Measurements from ENCODE around the gene HOXA9. TPM values are rescaled to one million over a fixed set of nuclear protein-coding genes. Genes with fewer than 3 reads are reported as not detected.

Gene HOXA9
- total and polyA plus RNA-seq, 7 donors, result 13.0 to 35.7 (median 21.6) TPM

DNA sequence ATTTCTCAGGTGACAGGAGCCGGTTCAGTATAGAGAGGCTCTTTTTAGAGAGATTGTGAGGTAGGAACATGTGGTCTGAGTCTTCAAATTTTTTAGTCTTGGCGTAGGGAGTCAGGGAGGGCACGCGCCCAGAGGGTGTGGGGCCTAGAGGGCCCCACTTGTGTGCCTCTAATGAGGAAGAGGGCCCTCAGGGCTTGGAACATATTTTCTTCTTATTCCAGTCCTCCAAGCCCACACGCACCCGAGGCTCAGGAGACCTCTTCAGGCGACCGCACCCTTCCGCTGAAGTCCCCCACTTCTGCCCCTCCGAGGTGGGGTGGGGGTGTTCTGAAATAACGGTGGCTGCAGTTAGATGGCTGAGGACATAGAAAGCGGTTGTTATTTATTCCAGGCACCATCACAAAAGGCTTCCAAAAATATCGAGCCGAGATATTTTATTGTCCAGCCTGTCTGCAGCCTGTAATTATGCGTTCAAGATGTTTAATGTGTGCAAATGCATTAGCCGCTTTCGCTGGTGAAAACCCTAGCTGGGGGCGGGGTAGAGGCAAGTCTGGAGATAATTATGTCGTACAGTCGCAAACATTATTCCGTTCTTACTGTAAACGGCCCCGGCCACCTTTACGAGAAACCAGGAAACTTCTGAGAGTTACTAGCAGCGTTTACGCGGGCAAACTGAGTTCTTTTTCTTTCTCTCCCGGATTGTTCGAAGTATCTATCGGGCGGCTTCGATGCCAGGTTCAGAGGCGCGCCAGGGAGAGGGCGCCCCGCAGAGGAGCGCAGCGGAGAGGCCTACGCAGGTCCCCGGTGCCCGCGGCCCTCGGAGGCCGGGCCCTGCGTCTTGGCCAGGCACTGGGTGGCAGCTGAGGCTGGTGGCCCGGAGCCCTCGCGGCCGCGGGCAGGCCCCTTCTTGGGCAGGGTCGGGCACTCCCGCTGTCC lies 47.4 kb upstream of the HOXA9 start:
- 30 to 68% methylated on average over 52 of the region's 52 CpGs for WGBS, 2 donors
- Histone ChIP-seq H3K27me3 (peaks cover 3 to 66% (median 13%) of the 10 kb centered on the region in 3 donors), H3K4me3 (no peak overlapping the region)

DNA sequence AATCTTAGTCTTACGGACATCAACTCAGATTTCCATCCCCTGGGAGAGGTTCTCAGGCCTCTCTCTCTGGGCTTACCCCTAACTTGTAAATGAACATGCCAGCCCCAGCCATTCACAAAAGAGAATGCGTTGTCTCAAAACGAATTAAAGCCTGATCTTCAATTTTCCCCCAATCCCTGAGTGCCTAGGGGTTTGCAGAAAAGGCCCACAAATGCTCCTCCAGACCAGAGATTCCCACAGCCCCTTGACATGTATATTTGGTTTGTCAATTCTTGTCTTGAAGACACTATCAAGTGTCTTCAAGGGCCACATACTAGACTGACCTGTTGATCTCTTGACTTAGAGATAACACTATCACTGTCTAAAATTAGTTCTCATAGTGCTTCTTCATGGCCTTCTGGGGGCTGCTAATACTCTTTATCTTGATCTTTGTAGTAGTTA lies 46.4 kb upstream of the HOXA9 start:
- 51 to 79% methylated on average over 3 of the region's 3 CpGs for WGBS, 2 donors
- no peak overlapping the region for H3K4me3 ChIP-seq
- H3K27ac ChIP-seq, result no peak overlapping the region
- TF ChIP-seq, protein P1, sequence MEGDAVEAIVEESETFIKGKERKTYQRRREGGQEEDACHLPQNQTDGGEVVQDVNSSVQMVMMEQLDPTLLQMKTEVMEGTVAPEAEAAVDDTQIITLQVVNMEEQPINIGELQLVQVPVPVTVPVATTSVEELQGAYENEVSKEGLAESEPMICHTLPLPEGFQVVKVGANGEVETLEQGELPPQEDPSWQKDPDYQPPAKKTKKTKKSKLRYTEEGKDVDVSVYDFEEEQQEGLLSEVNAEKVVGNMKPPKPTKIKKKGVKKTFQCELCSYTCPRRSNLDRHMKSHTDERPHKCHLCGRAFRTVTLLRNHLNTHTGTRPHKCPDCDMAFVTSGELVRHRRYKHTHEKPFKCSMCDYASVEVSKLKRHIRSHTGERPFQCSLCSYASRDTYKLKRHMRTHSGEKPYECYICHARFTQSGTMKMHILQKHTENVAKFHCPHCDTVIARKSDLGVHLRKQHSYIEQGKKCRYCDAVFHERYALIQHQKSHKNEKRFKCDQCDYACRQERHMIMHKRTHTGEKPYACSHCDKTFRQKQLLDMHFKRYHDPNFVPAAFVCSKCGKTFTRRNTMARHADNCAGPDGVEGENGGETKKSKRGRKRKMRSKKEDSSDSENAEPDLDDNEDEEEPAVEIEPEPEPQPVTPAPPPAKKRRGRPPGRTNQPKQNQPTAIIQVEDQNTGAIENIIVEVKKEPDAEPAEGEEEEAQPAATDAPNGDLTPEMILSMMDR (IDR thresholded peaks at IDR 0.05), result no peak
- TF ChIP-seq POLR2AphosphoS5 (IDR thresholded peaks at IDR 0.05), result peak in 1 of 4 donors; percentile 47
- TF ChIP-seq EP300 (IDR thresholded peaks at IDR 0.05), result no peak
- no peak for TF ChIP-seq POLR2A (IDR thresholded peaks at IDR 0.05)
- H3K4me1 ChIP-seq, result peaks cover 0 to 10% (median 7%) of the 10 kb centered on the region in 4 donors
- H3K9me3 ChIP-seq, result no peaks in the 10 kb centered on the region
- no peaks in the 10 kb centered on the region for H3K36me3 ChIP-seq
- no peak for DNase-seq
- peaks cover 3 to 70% (median 13%) of the 10 kb centered on the region in 3 donors for H3K27me3 ChIP-seq
- intact Hi-C loops (cut with DNase I), result no loop called here

More for the DNA sequence above, 47.4 kb upstream of the HOXA9 start:
- TF ChIP-seq EP300 (IDR thresholded peaks at IDR 0.05), result no peak
- TF ChIP-seq POLR2A (IDR thresholded peaks at IDR 0.05), result no peak
- TF ChIP-seq POLR2AphosphoS5 (IDR thresholded peaks at IDR 0.05), result no peak
- TF ChIP-seq, protein P1 (IDR thresholded peaks at IDR 0.05), result no peak
- no peaks in the 10 kb centered on the region for H3K36me3 ChIP-seq
- DNase-seq, result no peak
- peaks cover 0 to 10% (median 7%) of the 10 kb centered on the region in 4 donors for H3K4me1 ChIP-seq
- intact Hi-C loops (cut with DNase I), result no loop called here
- H3K27ac ChIP-seq, result no peak overlapping the region
- H3K9me3 ChIP-seq, result no peaks in the 10 kb centered on the region

DNA sequence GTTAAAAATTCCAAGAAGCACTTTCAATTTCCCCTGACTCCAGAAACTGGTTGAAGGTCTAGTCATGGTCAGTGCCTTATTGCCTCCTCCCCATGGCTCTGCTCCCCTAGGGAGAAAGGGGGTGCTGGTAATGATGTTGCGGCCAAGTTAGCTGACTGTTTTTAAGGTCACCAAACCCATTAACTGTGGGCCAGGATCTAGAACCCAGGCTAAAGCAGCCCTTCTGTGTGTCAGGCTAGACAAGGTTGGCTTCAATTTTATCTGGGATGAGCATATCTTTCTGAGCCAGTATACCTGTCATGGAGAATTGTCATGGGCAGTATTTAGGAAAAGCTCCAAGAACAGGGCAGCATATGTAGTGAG lies 45.7 kb upstream of the HOXA9 start:
- peaks cover 3 to 74% (median 14%) of the 10 kb centered on the region in 3 donors for H3K27me3 ChIP-seq
- H3K4me3 ChIP-seq, result no peak overlapping the region
- H3K9me3 ChIP-seq, result no peaks in the 10 kb centered on the region
- intact Hi-C loops (cut with DNase I), result no loop called here
- no peaks in the 10 kb centered on the region for H3K36me3 ChIP-seq
- no peak for DNase-seq
- H3K4me1 ChIP-seq, result peaks cover 0 to 10% (median 7%) of the 10 kb centered on the region in 4 donors
- TF ChIP-seq POLR2A (IDR thresholded peaks at IDR 0.05) (no peak), POLR2AphosphoS5 (IDR thresholded peaks at IDR 0.05) (no peak), EP300 (IDR thresholded peaks at IDR 0.05) (no peak)
- TF ChIP-seq, protein P1 (IDR thresholded peaks at IDR 0.05), result no peak
- 79 to 83% methylated on average over 1 of the region's 1 CpG for WGBS, 2 donors
- H3K27ac ChIP-seq, result no peak overlapping the region

DNA sequence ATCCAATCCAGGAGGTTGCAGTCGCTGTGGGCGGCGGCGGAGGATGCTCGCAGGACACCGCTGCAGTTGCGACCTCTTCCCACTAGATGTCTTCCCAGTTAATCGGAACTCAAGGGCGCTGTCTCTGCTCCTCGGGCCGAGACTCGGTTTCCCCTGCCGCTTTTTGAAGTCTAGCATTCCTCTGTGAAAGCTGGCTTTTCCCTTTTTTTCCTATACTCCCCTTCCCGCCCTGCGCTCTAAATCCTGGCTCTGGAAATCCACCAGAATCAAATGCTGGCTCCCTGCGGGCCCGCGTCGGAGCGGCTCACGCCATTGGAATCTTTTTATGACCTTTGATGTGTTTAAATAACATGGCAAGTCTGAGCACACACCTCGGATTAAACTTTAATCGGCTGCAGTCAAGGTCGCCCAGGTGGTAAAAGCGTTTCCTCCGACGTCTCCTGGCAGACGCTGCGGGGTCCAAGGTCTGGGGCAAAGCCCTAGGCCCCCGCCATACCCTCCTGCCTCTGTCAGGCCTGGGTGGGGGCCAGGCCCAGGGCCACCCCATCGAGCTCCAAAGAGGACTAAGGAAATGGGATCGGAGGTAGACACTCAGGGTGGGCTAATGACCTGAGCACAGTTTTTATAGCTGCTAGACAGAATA lies 45.2 kb upstream of the HOXA9 start:
- 2 to 8% methylated on average over 32 of the region's 32 CpGs for WGBS, 2 donors
- no peaks in the 10 kb centered on the region for H3K36me3 ChIP-seq
- peaks cover 7 to 79% (median 19%) of the 10 kb centered on the region in 3 donors for H3K27me3 ChIP-seq
- H3K4me1 ChIP-seq, result peaks cover 0 to 12% (median 10%) of the 10 kb centered on the region in 4 donors
- DNase-seq, result peak; percentile 82
- intact Hi-C loops (cut with DNase I), result no loop called here
- peak overlapping the region; percentile 7 to 42 (median 35) for H3K4me3 ChIP-seq
- no peaks in the 10 kb centered on the region for H3K9me3 ChIP-seq
- no peak for TF ChIP-seq EP300 (IDR thresholded peaks at IDR 0.05)
- TF ChIP-seq, protein P1 (IDR thresholded peaks at IDR 0.05), result peak; percentile 64 to 91 (median 86)
- peak overlapping the region in 1 of 4 donors; percentile 21 for H3K27ac ChIP-seq

Data from sigmoid colon (tissue), 7 donors.